Type B pancreatic cell (in vitro differentiated cells): ENCODE measurements around the gene CNTNAP1. TPM values are rescaled to one million over a fixed set of nuclear protein-coding genes. Genes with fewer than 3 reads are reported as not detected.

Experiments
- DNase-seq: peaks from one replicate; pipeline ENCODE4 v3.0.0; 2021; ENCODE audit warnings: mixed read lengths; ENCODE audit not compliant: unreplicated experiment; ENCODE audit errors: extremely low spot score
- H3K27ac Mint-ChIP-seq: 2 replicates; pipeline ENCODE4 v1.8.0; 2021; ENCODE audit warnings: mild to moderate bottlenecking, mixed read lengths
- H3K27me3 Mint-ChIP-seq: 2 replicates; pipeline ENCODE4 v1.8.0; 2021; ENCODE audit warnings: mixed read lengths
- H3K36me3 Mint-ChIP-seq: 2 replicates; pipeline ENCODE4 v1.8.0; 2021; ENCODE audit warnings: mixed read lengths
- H3K4me1 Mint-ChIP-seq: one replicate; pipeline ENCODE4 v1.8.0; 2021; ENCODE audit warnings: mixed read lengths; ENCODE audit not compliant: unreplicated experiment
- H3K4me3 Mint-ChIP-seq: 2 replicates; pipeline ENCODE4 v1.8.0; 2021; ENCODE audit warnings: mild to moderate bottlenecking, mixed read lengths
- H3K9me3 Mint-ChIP-seq: 2 replicates; pipeline ENCODE4 v1.8.0; 2021; ENCODE audit warnings: mixed read lengths
- total RNA-seq: library from RNA; stranded (reverse); gene quantifications from 2 replicates; pipeline ENCODE4 v1.2.1, GENCODE V29; 2021; ENCODE audit warnings: low replicate concordance
- TF ChIP-seq, protein P1 (sequence below): fragments of 200-600 bp; sonication (generic); conservative IDR thresholded peaks from 2 replicates; pipeline ENCODE4 v1.5.0; 2021; ENCODE audit warnings: antibody characterized with exemption, mild to moderate bottlenecking

Gene CNTNAP1
- total RNA-seq, 1 donor from 2014 or later: 17.8 TPM

GRCh38 chr17:42695500-42695899 is 13.2 kb downstream of the CNTNAP1 start:
- Mint-ChIP-seq H3K4me1 (no peaks in the 10 kb centered on the region), H3K4me3 (no peak overlapping the region), H3K27ac (no peak overlapping the region), H3K36me3 (peaks cover 4% of the 10 kb centered on the region), H3K9me3 (no peaks in the 10 kb centered on the region), H3K27me3 (no peaks in the 10 kb centered on the region)
- TF ChIP-seq, protein P1, sequence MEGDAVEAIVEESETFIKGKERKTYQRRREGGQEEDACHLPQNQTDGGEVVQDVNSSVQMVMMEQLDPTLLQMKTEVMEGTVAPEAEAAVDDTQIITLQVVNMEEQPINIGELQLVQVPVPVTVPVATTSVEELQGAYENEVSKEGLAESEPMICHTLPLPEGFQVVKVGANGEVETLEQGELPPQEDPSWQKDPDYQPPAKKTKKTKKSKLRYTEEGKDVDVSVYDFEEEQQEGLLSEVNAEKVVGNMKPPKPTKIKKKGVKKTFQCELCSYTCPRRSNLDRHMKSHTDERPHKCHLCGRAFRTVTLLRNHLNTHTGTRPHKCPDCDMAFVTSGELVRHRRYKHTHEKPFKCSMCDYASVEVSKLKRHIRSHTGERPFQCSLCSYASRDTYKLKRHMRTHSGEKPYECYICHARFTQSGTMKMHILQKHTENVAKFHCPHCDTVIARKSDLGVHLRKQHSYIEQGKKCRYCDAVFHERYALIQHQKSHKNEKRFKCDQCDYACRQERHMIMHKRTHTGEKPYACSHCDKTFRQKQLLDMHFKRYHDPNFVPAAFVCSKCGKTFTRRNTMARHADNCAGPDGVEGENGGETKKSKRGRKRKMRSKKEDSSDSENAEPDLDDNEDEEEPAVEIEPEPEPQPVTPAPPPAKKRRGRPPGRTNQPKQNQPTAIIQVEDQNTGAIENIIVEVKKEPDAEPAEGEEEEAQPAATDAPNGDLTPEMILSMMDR: no peak
- DNase-seq: no peak

DNA sequence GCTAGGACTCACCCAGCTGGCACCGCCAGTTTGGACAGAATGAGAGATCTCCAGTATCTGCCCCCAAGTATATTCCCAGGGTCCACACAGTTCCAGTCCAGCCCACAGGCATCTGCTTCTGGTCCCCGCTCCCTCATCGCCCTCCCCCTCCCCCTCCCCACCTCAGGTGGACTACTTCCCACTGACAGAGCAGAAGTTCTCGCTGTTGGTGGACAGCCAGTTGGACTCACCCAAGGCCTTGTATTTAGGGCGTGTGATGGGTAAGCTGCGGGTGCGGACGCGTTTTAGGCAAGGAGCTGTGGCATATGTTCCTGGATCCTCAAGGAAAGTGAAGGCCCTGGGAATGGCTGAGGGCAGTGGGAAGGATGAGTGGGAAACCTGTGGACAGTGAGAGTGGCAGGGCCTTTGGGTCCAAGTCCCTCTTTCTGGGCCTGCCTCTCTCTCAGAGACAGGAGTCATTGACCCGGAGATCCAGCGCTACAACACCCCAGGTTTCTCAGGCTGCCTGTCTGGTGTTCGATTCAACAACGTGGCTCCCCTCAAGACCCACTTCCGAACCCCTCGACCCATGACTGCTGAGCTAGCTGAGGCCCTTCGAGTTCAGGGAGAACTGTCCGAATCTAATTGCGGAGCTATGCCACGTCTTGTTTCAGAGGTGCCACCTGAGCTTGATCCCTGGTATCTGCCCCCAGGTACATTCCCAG is 14.9 kb downstream of the CNTNAP1 start:
- Mint-ChIP-seq H3K27me3 (no peaks in the 10 kb centered on the region), H3K4me1 (no peaks in the 10 kb centered on the region), H3K4me3 (no peak overlapping the region), H3K9me3 (no peaks in the 10 kb centered on the region), H3K36me3 (peaks cover 4% of the 10 kb centered on the region), H3K27ac (no peak overlapping the region)
- TF ChIP-seq, protein P1: no peak
- no peak for DNase-seq

DNA sequence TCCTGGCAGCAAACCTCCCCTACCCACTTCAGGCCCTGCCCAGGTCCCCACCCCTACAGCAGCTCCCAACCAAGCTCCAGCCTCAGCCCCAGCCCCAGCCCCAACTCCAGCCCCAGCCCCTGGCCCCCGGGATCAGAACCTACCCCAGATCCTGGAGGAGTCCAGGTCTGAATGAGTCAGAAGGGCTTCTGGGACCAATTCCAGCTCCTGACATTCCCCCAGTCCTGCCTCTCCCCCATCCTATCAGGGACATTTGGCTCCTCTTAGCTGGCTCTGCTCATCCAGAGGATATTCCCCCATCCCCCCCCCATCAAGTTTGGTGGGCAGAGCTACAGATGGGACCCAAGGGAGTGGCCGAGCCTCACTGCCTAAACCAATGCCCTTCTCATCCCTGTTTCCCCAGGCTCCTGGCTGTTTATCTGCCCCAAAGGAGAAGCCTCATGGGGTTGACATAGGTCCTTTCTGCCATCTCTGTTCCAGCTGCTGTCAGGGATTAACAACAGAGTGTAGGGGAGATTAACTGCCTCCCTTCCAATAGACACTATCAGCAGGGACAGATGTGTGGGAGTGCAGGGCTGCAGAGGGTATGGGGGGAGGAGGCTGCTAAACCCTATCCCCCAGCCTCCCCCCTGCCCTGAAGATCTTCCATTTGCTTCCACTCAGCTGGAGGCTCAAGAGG is 16.5 kb downstream of the CNTNAP1 start:
- Mint-ChIP-seq H3K36me3 (peaks cover 4% of the 10 kb centered on the region), H3K27me3 (no peaks in the 10 kb centered on the region), H3K27ac (no peak overlapping the region), H3K9me3 (no peaks in the 10 kb centered on the region), H3K4me3 (no peak overlapping the region), H3K4me1 (no peaks in the 10 kb centered on the region)
- no peak for DNase-seq
- TF ChIP-seq, protein P1: no peak

DNA sequence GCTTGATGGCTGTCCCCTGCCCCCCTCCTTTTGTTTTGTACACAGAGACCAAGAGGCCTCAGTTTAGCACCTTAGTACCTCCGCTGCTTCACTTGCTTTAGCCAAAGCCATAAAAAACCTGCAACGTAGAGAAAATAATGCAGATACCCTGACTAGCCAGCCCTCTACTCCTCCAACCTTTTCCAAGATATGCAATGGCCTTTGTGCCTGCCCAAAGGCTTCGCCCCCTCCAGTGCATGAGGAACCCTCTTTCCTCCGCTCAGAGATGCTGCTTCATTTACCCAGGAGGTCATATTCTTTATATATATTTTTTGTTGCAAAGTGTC is 17.0 kb downstream of the CNTNAP1 start:
- Mint-ChIP-seq H3K4me1 (no peaks in the 10 kb centered on the region), H3K4me3 (no peak overlapping the region), H3K36me3 (peaks cover 4% of the 10 kb centered on the region), H3K27me3 (no peaks in the 10 kb centered on the region), H3K27ac (no peak overlapping the region), H3K9me3 (no peaks in the 10 kb centered on the region)
- TF ChIP-seq, protein P1: no peak
- DNase-seq: no peak

DNA sequence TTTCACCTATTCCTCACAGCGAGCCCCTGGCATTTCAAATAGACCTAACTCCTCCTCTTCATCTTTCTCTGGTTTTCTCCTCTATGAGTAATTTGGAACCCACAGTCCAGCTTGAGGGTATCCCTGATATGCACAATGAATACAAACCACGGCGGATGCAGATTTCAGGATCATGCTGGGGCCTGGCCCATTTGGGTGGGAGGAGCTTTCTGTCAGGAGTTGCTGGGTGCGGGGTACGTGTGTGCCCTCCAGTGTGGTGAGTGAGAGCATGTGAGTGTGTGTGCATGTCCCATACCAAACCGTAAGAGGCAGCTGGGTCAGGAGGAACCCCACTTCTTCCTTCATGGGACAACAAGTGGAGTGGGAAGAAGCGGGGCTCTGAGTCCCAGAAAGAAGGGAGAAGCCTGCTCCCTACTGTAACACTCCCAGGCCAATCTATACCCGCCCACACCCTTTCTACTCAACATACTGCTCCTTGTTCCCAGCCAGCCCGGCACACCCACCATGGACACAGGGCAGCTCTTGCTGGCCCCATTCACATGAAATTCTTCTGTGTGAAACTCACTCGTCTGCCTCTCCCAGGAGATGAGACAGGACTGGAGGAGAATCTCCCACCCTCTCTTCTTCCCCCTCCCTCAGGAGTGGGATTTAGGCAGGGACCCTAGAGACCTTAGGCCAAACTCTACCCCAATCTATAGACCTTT is 18.4 kb downstream of the CNTNAP1 start:
- TF ChIP-seq, protein P1: no peak
- Mint-ChIP-seq H3K27ac (no peak overlapping the region), H3K27me3 (no peaks in the 10 kb centered on the region), H3K9me3 (no peaks in the 10 kb centered on the region), H3K4me3 (no peak overlapping the region), H3K36me3 (peaks cover 7% of the 10 kb centered on the region), H3K4me1 (no peaks in the 10 kb centered on the region)
- DNase-seq: no peak
